Jurkat, Clone E6-1 (cell line): ENCODE results near the gene TSC22D3.
"Not testable (repeated sequence)": the region's sequence is repeated elsewhere in the genome, so short reads cannot be mapped to it uniquely, and the experiment has no call there.

Experiments used
- DNase-seq: peaks from one replicate; pipeline ENCODE4 v3.0.0-alpha.2; 2011; ENCODE audit warnings: low read depth, low spot score
- H3K4me3 ChIP-seq: 2 replicates; pipeline ENCODE4 v1.5.1; 2011; ENCODE audit warnings: mild to moderate bottlenecking, low read length, control low read depth, moderate library complexity

TSC22D3 gene

GRCh38 chrX:107699616-107700015, 76.0 kb downstream of the TSC22D3 start:
- DNase-seq: no peak

GRCh38 chrX:107691024-107691448, 84.6 kb downstream of the TSC22D3 start:
- no peak overlapping the region for H3K4me3 ChIP-seq
- DNase-seq: no peak

More at GRCh38 chrX:107699616-107700015, 76.0 kb downstream of the TSC22D3 start:
- H3K4me3 ChIP-seq: no peak overlapping the region

- DNase-seq: no peak
- H3K4me3 ChIP-seq: no peak overlapping the region
Measured at GRCh38 chrX:107687445-107687844, 88.1 kb downstream of the TSC22D3 start.

- DNase-seq: no peak
- H3K4me3 ChIP-seq: no peak overlapping the region
Measured at GRCh38 chrX:107686792-107687191, 88.8 kb downstream of the TSC22D3 start.

GRCh38 chrX:107686026-107686425, 89.6 kb downstream of the TSC22D3 start:
- DNase-seq: no peak
- no peak overlapping the region for H3K4me3 ChIP-seq

GRCh38 chrX:107685586-107685985, 90.0 kb downstream of the TSC22D3 start:
- DNase-seq, H3K4me3 ChIP-seq: not testable (repeated sequence)

- DNase-seq: peak; percentile 49
- no peak overlapping the region for H3K4me3 ChIP-seq
Measured at GRCh38 chrX:107684956-107685385, 90.6 kb downstream of the TSC22D3 start.

- DNase-seq: no peak
Measured at GRCh38 chrX:107683931-107684330, 91.7 kb downstream of the TSC22D3 start.

GRCh38 chrX:107683124-107683895, 92.3 kb downstream of the TSC22D3 start:
- no peak for DNase-seq
- no peak overlapping the region for H3K4me3 ChIP-seq

More at GRCh38 chrX:107683931-107684330, 91.7 kb downstream of the TSC22D3 start:
- no peak overlapping the region for H3K4me3 ChIP-seq

- no peak overlapping the region for H3K4me3 ChIP-seq
- DNase-seq: no peak
Measured at GRCh38 chrX:107682256-107682655, 93.3 kb downstream of the TSC22D3 start.

- no peak for DNase-seq
- no peak overlapping the region for H3K4me3 ChIP-seq
Measured at GRCh38 chrX:107678957-107679740, 96.4 kb downstream of the TSC22D3 start.

- no peak for DNase-seq
- H3K4me3 ChIP-seq: no peak overlapping the region
Measured at GRCh38 chrX:107677909-107678308, 97.7 kb downstream of the TSC22D3 start.

GRCh38 chrX:107677501-107677901, 98.1 kb downstream of the TSC22D3 start:
- no peak for DNase-seq
- no peak overlapping the region for H3K4me3 ChIP-seq

GRCh38 chrX:107676559-107677378, 98.8 kb downstream of the TSC22D3 start:
- H3K4me3 ChIP-seq: no peak overlapping the region
- DNase-seq: no peak

GRCh38 chrX:107675823-107676555, 99.6 kb downstream of the TSC22D3 start:
- DNase-seq: no peak

GRCh38 chrX:107675365-107675654, 100.3 kb downstream of the TSC22D3 start:
- no peak overlapping the region for H3K4me3 ChIP-seq
- no peak for DNase-seq

More at GRCh38 chrX:107675823-107676555, 99.6 kb downstream of the TSC22D3 start:
- no peak overlapping the region for H3K4me3 ChIP-seq

- H3K4me3 ChIP-seq: no peak overlapping the region
- DNase-seq: no peak
Measured at GRCh38 chrX:107674480-107675364, 100.9 kb downstream of the TSC22D3 start.

- no peak overlapping the region for H3K4me3 ChIP-seq
- DNase-seq: peak; percentile 86
Measured at GRCh38 chrX:107673933-107674479, 101.6 kb downstream of the TSC22D3 start.
